Liver (tissue), 9 donors: ENCODE results near the gene BTBD8. TPM values are rescaled to one million over a fixed set of nuclear protein-coding genes. Genes with fewer than 3 reads are reported as not detected.

ENCODE experiments used
- DNase-seq: peaks from one replicate; pipeline ENCODE4 v3.0.0-alpha.2; 2017; ENCODE audit warnings: low spot score
- H3K27ac ChIP-seq, 2 donors: one replicate each; pipeline ENCODE4 v1.7.0; 2013; ENCODE audit warnings: inconsistent platforms in 2 of 2, low read length in 2 of 2, control low read depth in 1 of 2, low read depth in 1 of 2, mild to moderate bottlenecking in 1 of 2
- H3K27me3 ChIP-seq, 4 donors: one replicate each; pipeline versions ENCODE4 v1.6.1 to v1.7.0; 2013; ENCODE audit warnings: low read length in 3 of 4, inconsistent platforms in 1 of 4, mild to moderate bottlenecking in 1 of 4, moderate library complexity in 1 of 4; ENCODE audit not compliant: control insufficient read depth in 4 of 4, insufficient read depth in 4 of 4
- H3K36me3 ChIP-seq, 4 donors: one replicate each; pipeline versions ENCODE4 v1.6.1 to v1.7.0; 2013; ENCODE audit warnings: low read length in 3 of 4, mild to moderate bottlenecking in 3 of 4, low read depth in 1 of 4, moderate library complexity in 1 of 4; ENCODE audit not compliant: control insufficient read depth in 4 of 4, insufficient read depth in 3 of 4
- H3K4me1 ChIP-seq, 4 donors: one replicate each; pipeline versions ENCODE4 v1.6.1 to v1.7.0; 2013; ENCODE audit warnings: low read length in 3 of 4, mild to moderate bottlenecking in 3 of 4, moderate library complexity in 1 of 4; ENCODE audit not compliant: control insufficient read depth in 4 of 4, insufficient read depth in 4 of 4
- H3K4me3 ChIP-seq, 3 donors: one replicate each; pipeline versions ENCODE4 v1.6.1 to v1.7.0; 2013; ENCODE audit warnings: low read length in 3 of 3, control low read depth in 1 of 3, low read depth in 1 of 3, mild to moderate bottlenecking in 1 of 3
- H3K9ac ChIP-seq, 2 donors: one replicate each; pipeline ENCODE4 v1.7.0; 2013; ENCODE audit warnings: low read length in 2 of 2, mild to moderate bottlenecking in 2 of 2, moderate library complexity in 2 of 2, control low read depth in 1 of 2, low read depth in 1 of 2
- H3K9me3 ChIP-seq, 4 donors: one replicate each; pipeline versions ENCODE4 v1.6.1 to v1.7.0; 2013; ENCODE audit warnings: low read length in 3 of 4; ENCODE audit not compliant: control insufficient read depth in 4 of 4
- ATF3 ChIP-seq: IDR thresholded peaks from 2 replicates; pipeline ENCODE4 v1.6.1; 2016; ENCODE audit warnings: antibody characterized with exemption
- CTCF ChIP-seq: fragments of 150-350 bp; IDR thresholded peaks from 2 replicates; pipeline ENCODE4 v1.5.1; 2017; ENCODE audit warnings: improper control_type of control experiment, low read depth, low read length; ENCODE audit not compliant: missing input control
- EGR1 ChIP-seq, 2 donors: IDR thresholded peaks; 2 replicates each; pipeline ENCODE4 v1.6.1; 2016 to 2018; ENCODE audit warnings: antibody characterized with exemption in 2 of 2, low read depth in 2 of 2
- FOXA1 ChIP-seq: IDR thresholded peaks from 2 replicates; pipeline ENCODE4 v1.6.1; 2016; ENCODE audit warnings: antibody characterized with exemption
- FOXA2 ChIP-seq: IDR thresholded peaks from 2 replicates; pipeline ENCODE4 v1.6.1; 2016; ENCODE audit warnings: antibody characterized with exemption
- GABPA ChIP-seq, 2 donors: IDR thresholded peaks in 1 of 2; conservative IDR thresholded peaks in 1 of 2; 2 replicates each; pipeline ENCODE4 v1.6.1; 2016; ENCODE audit warnings: antibody characterized with exemption in 2 of 2, mild to moderate bottlenecking in 1 of 2, moderate library complexity in 1 of 2
- HNF4A ChIP-seq, 2 donors: conservative IDR thresholded peaks; 2 replicates each; pipeline ENCODE4 v1.6.1; 2016; ENCODE audit warnings: antibody characterized with exemption in 2 of 2, mild to moderate bottlenecking in 2 of 2
- HNF4G ChIP-seq: IDR thresholded peaks from 2 replicates; pipeline ENCODE4 v1.6.1; 2016; ENCODE audit warnings: antibody characterized with exemption
- JUND ChIP-seq, 2 donors: IDR thresholded peaks; 2 replicates each; pipeline ENCODE4 v1.6.1; 2016; ENCODE audit warnings: antibody characterized with exemption in 2 of 2
- MAX ChIP-seq: IDR thresholded peaks from 2 replicates; pipeline ENCODE4 v1.6.1; 2016; ENCODE audit warnings: antibody characterized with exemption
- NR2F2 ChIP-seq: IDR thresholded peaks from 2 replicates; pipeline ENCODE4 v1.6.1; 2016; ENCODE audit warnings: antibody characterized with exemption
- RAD21 ChIP-seq, 2 donors: IDR thresholded peaks; 2 replicates each; pipeline ENCODE4 v1.6.1; 2016; ENCODE audit warnings: antibody characterized with exemption in 2 of 2, mild to moderate bottlenecking in 2 of 2
- REST ChIP-seq: IDR thresholded peaks from 2 replicates; pipeline ENCODE4 v1.6.1; 2016; ENCODE audit warnings: antibody characterized with exemption, mild to moderate bottlenecking
- RXRA ChIP-seq, 2 donors: IDR thresholded peaks; 2 replicates each; pipeline ENCODE4 v1.6.1; 2017 to 2018; ENCODE audit warnings: antibody characterized with exemption in 2 of 2, mild to moderate bottlenecking in 1 of 2
- SP1 ChIP-seq: IDR thresholded peaks from 2 replicates; pipeline ENCODE4 v1.6.1; 2018; ENCODE audit warnings: antibody characterized with exemption, mild to moderate bottlenecking
- TAF1 ChIP-seq: conservative IDR thresholded peaks from 2 replicates; pipeline ENCODE4 v1.6.1; 2016; ENCODE audit warnings: antibody characterized with exemption, mild to moderate bottlenecking
- YY1 ChIP-seq: IDR thresholded peaks from 2 replicates; pipeline ENCODE4 v1.6.1; 2016; ENCODE audit warnings: antibody characterized with exemption, mild to moderate bottlenecking
- ZBTB33 ChIP-seq: IDR thresholded peaks from 2 replicates; pipeline ENCODE4 v1.6.1; 2016; ENCODE audit warnings: antibody characterized with exemption
- WGBS: extraction: QIAGEN DNeasy Blood & Tissue Kit; methylation state at CpG from one replicate; pipeline ENCODE4 v1.1.7; 2013; 5-methylcytosine and 5-hydroxymethylcytosine counted together
- polyA plus RNA-seq, 2 donors: library from polyadenylated mRNA; stranded (reverse) in 1 of 2; unstranded in 1 of 2; fragments of 200-250 nt in 1 of 2; fragments of >200 nt in 1 of 2; fragmentation: Nextera tagmentation in 1 of 2; extraction: Ambion mirVana in 1 of 2; gene quantifications; one replicate each; pipeline versions ENCODE4 v1.2.1 to v1.2.3, GENCODE V29; 2013 to 2015
- total RNA-seq, 2 donors: library from RNA; depleted of rRNA; stranded (reverse); fragments of >200 nt; gene quantifications; one replicate each; pipeline ENCODE4 v1.2.3, GENCODE V29; 2014
- donor health status: healthy.
- donor health status: healthy.
- donor health status: healthy.
- donor health status: healthy.
- donor health status: healthy.

The BTBD8 gene
- total and polyA plus RNA-seq, 4 donors: 0.47 to 1.8 (median 1.1) TPM

GRCh38 chr1:92066321-92066720 lies 13.8 kb upstream of the BTBD8 start:
- WGBS: 88% methylated on average over 8 of the region's 8 CpGs
- H3K27me3 ChIP-seq: no peaks in the 10 kb centered on the region
- H3K4me1 ChIP-seq: no peaks in the 10 kb centered on the region
- no peak overlapping the region for H3K4me3 ChIP-seq
- H3K9ac ChIP-seq: no peak overlapping the region
- H3K9me3 ChIP-seq: no peaks in the 10 kb centered on the region
- H3K27ac ChIP-seq: no peak overlapping the region
- no peak for DNase-seq
- TF ChIP-seq ATF3 (no peak), YY1 (no peak), REST (no peak), SP1 (no peak), EGR1 (IDR thresholded peaks at IDR 0.05; ENCODE audit: low read depth in 2 of 2) (no peak), RAD21 (IDR thresholded peaks at IDR 0.05) (no peak), CTCF (no peak), HNF4G (no peak), HNF4A (conservative IDR thresholded peaks at IDR 0.05) (no peak), FOXA2 (no peak), NR2F2 (no peak), ZBTB33 (no peak), FOXA1 (no peak), TAF1 (no peak), MAX (no peak), GABPA (IDR thresholded peaks at IDR 0.05 in 1 of 2, conservative IDR thresholded peaks at IDR 0.05 in 1 of 2) (no peak), JUND (IDR thresholded peaks at IDR 0.05) (no peak), RXRA (IDR thresholded peaks at IDR 0.05) (no peak)
- H3K36me3 ChIP-seq: no peaks in the 10 kb centered on the region

- WGBS: 78% methylated on average over 2 of the region's 2 CpGs
- Histone ChIP-seq H3K9ac (no peak overlapping the region), H3K27me3 (no peaks in the 10 kb centered on the region), H3K27ac (no peak overlapping the region), H3K4me3 (no peak overlapping the region), H3K9me3 (no peaks in the 10 kb centered on the region), H3K4me1 (no peaks in the 10 kb centered on the region), H3K36me3 (no peaks in the 10 kb centered on the region)
- DNase-seq: no peak
- no peak for TF ChIP-seq EGR1 (IDR thresholded peaks at IDR 0.05; ENCODE audit: low read depth in 2 of 2)
- no peak for TF ChIP-seq GABPA (IDR thresholded peaks at IDR 0.05 in 1 of 2, conservative IDR thresholded peaks at IDR 0.05 in 1 of 2)
- TF ChIP-seq FOXA2: no peak
- TF ChIP-seq MAX: no peak
- TF ChIP-seq ATF3: no peak
- no peak for TF ChIP-seq RXRA (IDR thresholded peaks at IDR 0.05)
- TF ChIP-seq JUND (IDR thresholded peaks at IDR 0.05): no peak
- no peak for TF ChIP-seq RAD21 (IDR thresholded peaks at IDR 0.05)
- TF ChIP-seq YY1: no peak
- no peak for TF ChIP-seq CTCF
These were observed 9.3 kb upstream of the BTBD8 start for GRCh38 chr1:92070892-92071291.
